Cardiac septum (tissue), 1 donor: ENCODE results near the gene CAMSAP3. TPM values are rescaled to one million over a fixed set of nuclear protein-coding genes. Genes with fewer than 3 reads are reported as not detected.
A peak's percentile ranks its signal among the peaks of the same experiment; 100 is the strongest.
"Not testable (repeated sequence)": the region's sequence is repeated elsewhere in the genome, so short reads cannot be mapped to it uniquely, and the experiment has no call there.

ENCODE experiments used
- DNase-seq: peaks from one replicate; pipeline ENCODE4 v3.0.0-alpha.2; 2020; ENCODE audit warnings: low spot score
- intact Hi-C: fragments of 100-400 bp; cut with DNase I; formaldehyde crosslinking; loops from one replicate; pipeline ENCODE4 v1.14.0; 2022
- total RNA-seq: library from RNA; stranded (reverse); fragmentation: NEBNext Ultra II Directional; extraction: Animal tissue kit (Norgen Biotek cat#: 25700); gene quantifications from one replicate; pipeline ENCODE4 v1.2.1, GENCODE V29; 2021
- donor health status: DM: no; HTN: no; CAD: no.

CAMSAP3 gene
- total RNA-seq, 1 donor from 2014 or later = not detected

DNA sequence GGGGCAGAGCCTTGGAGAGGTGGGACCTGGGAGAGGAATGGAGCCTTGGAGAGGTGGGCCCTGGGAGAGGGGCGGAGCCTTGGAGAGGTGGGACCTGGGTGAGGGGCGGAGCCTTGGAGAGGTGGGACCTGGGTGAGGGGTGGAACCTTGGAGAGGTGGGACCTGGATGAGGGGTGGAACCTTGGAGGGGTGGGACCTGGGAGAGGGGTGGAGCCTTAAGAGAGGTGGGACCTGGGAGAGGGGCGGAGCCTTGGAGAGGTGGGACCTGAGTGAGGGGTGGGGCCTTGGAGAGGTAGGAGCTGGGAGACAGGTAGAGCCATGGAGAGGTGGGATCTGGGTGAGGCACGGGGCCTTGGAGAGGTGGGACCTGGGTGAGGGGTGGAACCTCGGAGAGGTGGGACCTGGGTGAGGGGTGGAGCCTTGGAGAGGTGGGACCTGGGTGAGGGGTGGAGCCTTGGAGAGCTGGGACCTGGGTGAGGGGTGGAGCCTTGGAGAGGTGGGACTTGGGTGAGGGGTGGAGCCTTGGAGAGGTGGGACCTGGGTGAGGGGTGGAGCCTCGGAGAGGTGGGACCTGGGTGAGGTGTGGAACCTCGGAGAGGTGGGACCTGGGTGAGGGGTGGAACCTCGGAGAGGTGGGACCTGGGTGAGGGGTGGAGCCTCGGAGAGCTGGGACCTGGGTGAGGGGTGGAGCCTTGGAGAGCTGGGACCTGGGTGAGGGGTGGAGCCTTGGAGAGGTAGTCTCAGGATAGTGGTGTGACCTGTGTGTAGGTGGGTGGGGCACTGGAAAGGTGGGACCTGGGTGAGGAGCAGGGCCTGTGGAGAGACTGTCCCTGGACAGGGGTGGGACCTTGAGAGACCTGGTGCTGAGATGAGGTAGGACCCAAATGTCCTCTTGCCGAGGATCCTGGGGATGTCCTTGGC is 48.2 kb downstream of the CAMSAP3 start:
- intact Hi-C loops, DNase-seq: not testable (repeated sequence)

DNA sequence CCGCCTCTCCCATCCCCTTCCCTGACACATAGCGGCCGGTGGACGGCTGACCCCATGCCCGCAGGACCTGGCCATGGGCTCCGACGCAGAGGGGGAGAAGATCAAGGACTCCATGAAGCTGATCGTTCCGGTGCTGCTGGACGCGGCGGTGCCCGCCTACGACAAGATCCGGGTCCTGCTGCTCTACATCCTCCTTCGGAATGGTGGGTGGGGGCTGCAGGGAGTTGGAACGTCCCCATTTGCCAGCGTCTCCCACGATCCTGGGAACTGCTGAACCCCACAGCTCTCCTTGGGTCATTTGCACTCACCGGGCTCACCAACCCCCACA is 48.9 kb downstream of the CAMSAP3 start:
- no peak for DNase-seq
- intact Hi-C loops = no loop called here

DNA sequence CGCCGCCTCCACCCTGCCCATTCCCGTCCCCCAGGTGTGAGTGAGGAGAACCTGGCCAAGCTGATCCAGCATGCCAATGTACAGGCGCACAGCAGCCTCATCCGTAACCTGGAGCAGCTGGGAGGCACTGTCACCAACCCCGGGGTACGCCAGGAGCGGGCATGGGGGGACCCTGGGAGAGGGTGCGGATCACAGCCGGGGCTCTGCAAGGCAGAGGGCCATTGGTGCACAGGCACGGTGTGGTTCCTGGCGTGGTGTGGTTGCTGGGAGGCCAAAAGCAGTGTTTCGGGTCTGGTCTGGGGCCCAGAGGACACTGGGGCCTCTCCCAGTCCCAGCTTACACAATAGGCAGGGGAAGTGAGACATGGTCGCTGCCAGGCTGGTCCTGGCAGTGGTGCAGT is 49.5 kb downstream of the CAMSAP3 start:
- intact Hi-C loops = no loop called here
- DNase-seq = no peak

DNA sequence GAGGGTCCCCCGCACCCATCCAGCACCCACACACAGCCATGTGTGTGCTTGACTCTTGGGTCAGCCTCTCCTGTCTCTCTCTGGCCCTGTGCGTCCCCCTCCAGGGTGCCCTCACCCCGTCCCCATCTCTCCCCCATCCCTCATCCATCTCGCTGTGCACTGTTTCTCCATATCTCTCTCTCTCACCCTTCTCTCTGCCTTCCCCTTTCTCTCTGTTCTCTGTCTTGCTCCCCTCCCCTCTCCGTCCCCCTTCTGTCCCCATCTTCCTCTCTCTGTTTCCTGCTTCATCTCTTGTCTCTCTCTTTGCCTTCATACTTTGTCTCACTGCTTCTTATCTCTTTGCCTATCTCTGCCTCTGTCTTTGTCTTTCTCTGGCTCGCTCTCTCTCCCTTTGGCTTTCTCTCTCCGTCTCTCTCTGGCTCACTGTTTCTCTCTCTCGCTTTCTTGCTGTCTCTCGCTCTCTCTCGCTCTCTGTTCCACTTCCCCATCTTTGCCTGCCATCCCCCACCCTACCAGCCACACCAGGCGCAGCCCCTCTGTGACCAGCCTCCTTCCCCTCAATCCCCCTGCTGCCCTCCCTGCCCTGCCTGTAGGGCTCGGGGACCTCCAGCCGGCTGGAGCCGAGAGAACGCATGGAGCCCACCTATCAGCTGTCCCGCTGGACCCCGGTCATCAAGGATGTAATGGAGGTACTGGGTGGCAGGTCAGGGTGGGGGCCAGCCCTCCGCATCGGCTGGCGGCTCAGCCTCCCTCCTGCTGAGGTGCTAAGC is 50.2 kb downstream of the CAMSAP3 start:
- intact Hi-C loops = no loop called here
- no peak for DNase-seq

DNA sequence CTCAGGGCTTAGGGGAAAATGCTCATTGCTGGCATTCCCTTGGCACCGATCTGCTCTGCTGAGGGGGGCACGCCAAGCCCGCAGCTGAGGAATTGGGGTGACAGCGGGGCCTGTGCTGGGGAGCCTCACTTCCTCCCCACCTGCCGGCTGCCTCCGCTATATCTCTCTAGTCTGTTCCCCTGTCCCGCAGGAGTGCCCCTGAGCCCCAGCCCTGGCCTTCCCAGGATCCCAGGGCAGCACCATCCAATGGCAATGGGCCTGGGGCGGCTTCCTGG is 50.7 kb downstream of the CAMSAP3 start:
- no peak for DNase-seq
- intact Hi-C loops = no loop called here

DNA sequence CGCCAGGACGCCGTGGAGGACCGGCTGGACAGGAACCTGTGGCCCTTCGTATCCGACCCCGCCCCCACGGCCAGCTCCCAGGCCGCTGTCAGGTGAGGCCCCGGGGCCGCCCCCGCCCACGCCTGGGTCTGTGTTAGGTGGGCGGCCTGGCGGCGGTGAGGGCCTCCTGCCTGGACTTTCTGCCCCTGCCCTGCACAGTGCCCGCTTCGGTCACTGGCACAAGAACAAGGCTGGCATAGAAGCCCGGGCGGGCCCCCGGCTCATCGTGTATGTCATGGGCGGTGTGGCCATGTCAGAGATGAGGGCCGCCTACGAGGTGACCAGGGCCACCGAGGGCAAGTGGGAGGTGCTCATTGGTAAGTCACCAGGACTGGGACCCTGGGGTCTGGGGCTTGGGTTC is 51.5 kb downstream of the CAMSAP3 start:
- no peak for DNase-seq
- intact Hi-C loops = no loop called here

DNA sequence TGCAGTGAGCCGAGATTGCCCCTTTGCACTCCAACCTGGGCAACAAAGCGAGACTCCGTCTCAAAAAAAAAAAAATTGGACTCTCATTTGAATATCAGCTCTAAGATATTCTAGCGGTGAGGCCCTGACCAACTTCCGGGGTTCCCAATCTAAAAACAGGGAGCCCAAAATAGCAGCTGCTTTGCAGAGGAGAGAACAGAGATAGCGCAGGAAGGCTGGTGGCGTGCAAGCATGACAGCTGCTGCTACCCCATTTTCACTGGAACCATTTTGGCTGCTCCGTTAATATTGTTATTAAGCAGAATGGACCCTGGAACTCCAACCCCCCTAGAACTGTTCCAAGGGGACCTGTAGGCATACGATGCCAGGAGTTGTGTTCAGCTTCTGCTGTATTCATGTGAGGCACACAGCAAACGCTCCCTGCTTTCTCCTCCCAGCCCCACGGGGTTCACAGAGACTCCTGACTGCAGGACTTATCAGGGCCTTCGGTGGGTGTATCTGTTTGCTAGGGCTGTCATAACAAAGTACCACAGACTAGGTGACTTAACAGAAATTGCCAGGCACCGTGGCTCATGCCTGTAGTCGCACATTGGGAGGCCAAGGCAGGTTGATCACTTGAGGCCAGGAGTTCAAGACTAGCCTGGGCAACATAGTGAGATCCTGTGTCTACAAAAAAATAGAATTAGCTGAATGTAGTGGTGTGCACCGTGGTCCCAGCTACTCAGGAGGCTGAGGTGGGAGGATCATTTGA is 52.8 kb downstream of the CAMSAP3 start:
- no peak for DNase-seq
- intact Hi-C loops = no loop called here

DNA sequence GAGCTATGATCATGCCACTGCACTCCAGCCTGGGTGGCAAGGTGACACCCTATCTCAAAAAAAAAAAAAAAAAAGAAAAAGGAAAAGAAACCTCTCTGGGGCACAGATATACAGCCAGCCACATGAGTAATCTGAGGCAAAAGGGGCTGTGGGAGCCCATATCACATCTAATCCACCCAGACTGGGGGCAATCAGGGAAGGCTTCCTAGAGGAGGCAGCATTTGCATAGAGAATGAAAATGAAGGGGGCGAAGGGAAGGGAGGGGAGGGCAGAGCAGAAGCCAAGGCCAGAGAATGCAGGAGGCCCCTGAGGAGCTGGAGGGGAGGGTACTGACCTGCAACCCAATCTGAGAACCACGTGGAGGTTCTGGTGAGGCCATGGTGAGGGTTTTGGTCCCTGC is 54.5 kb downstream of the CAMSAP3 start:
- intact Hi-C loops = loop anchor here (5.0 kb wide), 1 partner anchor 147 kb away; no protein-coding TSS in a partner anchor
- no peak for DNase-seq

DNA sequence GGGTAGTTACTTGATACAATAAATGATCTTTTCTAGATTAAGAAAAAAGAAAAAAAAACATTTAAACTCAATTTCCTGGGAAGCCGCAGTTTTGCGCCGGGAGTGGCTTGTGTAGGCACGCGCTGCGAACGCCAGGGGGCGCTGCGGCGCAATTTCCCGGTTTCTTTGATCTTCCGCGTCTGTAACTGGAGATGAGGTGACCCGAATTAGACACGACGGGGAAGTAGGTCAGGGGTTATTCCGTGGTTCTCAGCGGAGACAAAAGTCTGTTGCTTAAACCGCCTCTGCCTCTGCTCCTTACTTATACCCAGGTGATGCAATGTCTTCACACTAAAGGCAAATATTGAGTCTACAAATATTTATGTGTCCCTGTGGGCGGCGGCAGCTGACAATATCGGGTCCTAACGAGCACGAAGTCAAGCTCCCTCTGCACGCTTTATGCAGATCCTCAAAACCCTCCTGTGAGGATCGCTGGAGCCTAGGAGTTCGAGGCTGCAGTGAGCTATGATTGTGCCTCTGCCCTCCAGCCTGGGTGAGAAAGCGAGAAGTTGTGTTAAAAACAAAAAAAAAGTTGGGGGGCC is 56.5 kb downstream of the CAMSAP3 start:
- intact Hi-C loops = loop anchor here (2.0 to 5.0 kb wide), 2 partner anchors 29 to 145 kb away; partner anchors contain the start of gene TRAPPC5
- DNase-seq = peak; percentile 95

DNA sequence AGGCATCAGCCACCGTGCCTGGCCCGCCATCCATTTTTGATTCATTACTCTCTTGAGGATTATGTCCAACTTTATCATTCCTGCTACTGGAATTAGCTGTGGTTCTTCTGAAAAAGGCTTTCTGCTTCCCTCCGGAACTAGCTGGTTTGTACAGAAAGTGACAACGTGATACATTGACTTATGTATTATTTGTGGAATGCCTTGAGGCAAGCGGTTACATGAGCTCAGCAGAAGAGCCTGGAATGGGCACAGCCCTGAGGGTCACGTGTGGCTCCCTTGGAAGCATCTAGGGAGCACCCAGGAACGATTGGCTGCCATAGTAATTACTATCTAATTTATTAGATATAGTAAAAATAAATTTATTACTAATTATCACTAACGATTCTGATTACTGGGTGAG is 58.7 kb downstream of the CAMSAP3 start:
- intact Hi-C loops = loop anchor here (5.0 kb wide), 1 partner anchor 143 kb away; no protein-coding TSS in a partner anchor
- no peak for DNase-seq

DNA sequence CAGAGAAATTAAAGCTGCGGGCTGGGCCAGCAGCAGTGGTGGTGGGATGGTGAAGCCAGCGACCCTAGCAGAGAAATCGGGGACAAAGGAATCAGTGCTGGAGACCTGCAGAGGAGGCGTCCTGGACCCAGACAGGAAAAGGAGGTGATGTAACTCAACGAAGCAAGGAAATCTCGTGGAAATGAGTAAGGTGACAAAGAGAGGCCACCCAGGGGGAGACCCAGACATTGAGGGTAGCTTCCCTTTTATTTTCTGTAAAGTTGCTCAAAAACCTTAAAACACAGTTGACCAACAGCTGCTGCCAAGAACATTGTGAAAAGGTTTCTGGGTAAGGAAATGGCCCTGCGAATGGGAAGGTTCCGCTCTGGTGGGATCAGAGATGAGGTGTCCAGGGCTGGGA is 59.9 kb downstream of the CAMSAP3 start:
- DNase-seq = no peak
- intact Hi-C loops = no loop called here

DNA sequence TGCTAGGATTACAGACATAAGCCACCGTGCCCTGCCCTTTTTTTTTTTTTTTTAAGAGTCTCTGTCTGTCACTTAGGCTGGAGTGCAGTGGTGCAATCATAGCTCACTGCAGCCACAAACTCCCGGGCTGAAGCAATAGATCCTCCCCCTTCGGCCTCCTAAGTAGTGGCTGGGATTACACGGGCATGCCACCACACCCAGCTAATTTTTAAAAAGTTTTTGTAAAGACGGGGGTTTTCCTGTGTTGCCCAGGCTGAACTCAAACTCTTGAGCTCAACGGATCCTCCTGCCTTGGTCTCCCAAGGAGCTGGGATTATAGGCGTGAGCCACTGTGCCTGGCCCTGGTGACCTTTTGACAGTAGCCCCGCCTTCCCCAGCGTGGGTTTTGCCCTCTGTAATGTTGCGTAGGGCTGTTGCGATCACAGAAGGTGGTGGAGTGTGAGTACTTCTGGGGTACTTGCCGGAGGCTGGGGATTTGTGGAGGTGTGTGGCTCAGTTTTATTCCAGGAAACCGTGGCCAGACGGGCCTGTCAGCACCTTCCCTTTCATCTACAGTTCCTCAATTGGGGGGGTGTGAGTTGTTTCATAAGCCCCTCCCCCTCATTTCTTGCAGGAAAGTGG is 61.6 kb downstream of the CAMSAP3 start:
- intact Hi-C loops = no loop called here
- no peak for DNase-seq

DNA sequence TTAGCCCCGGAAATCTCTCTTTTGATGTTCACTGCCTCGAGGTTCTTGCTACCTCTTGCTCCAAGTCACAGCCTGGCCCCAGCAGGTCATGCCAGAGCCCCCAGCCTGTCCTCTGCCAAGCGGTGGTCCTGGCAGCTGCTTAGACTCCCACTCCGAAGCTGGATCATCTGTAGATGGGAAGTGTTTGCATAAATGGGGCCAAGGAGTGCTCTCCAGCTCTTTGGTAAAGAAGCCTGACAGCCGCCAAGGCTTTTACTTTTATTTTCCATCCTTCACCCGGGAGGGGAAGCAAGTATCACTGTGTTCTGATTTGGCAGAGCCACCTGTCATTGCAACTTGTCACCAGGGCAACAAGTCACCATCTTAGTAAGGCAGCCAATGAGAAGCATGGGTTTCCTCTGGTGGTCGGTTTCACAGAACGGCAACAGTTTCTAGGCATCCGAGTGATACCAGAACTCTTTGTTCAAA is 62.6 kb downstream of the CAMSAP3 start:
- intact Hi-C loops = no loop called here
- DNase-seq = no peak

DNA sequence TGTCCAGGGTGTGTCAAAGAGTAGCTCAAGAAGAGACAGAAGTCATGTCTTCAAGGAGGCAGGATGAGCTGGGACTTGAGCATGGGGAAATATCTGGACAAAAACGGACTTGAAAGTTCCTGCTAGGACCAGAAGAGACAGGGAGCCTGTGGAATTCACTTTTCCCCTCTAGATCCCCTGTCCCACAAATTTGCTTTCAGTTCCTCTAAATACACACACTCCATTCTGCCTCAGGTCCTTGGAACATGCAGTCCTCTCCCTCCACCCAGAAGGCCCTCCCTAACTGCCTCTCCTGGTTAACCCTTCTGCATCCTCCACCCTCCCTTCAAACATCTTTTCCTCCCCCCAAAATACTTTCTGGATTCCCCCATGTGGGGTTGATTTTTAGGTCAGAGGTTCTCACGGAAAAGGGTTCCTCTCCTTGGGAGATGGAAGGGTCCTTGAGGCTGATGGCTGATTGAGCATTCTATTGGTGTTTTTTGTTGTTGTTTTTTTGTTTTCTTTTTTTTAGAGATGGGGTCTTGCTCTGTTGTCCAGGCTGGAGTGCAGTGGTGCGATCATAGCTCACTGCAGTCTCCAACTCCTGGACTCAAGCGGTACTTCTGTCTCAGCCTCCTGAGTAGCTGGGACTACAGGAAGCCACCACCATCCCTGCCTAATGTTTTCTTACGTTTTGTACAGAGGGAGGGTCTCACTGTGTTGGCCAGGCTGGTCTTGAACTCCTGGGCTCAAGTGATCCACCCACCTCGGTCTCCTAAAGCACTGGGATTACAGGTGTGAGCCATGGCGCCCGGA is 66.3 kb downstream of the CAMSAP3 start:
- intact Hi-C loops = no loop called here

DNA sequence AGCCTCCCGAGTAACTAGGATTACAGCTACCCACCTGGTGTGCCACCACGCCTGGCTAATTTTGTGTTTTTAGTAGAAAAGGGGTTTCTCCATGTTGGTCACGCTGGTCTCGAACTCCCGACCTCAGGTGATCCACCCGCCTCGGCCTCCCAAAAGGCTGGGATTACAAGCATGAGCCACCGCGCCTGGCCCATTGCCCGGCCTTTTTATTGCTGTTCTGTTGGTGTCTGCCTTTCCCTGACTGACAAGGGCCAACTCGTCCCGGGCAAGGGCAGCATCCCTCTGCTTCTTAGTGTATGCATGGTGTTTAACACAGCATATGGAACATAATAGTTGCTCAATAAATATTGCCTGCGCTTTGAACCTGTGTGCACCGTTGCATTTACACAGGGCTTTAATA is 67.0 kb downstream of the CAMSAP3 start:
- intact Hi-C loops = no loop called here
- DNase-seq = no peak

More for the DNA sequence above, 66.3 kb downstream of the CAMSAP3 start:
- no peak for DNase-seq

DNA sequence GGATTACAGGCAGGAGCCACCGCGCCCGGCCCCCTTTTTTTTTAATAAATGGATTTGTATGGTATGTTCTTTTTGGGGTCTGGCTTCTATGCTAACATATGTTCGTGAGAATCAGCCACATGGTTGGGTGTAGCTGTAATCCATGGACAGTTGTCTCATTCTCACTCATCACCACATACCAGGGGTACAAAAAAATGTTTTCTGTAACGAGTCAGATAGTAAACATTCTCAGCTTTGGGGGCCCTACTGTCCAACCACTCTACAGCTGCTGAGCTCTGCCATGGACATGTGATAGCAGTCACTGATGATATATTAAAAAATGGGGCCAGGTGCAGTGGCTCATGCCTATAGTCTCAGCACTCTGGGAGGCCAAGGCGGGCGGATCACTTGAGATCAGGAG is 68.0 kb downstream of the CAMSAP3 start:
- DNase-seq = no peak
- intact Hi-C loops = no loop called here

DNA sequence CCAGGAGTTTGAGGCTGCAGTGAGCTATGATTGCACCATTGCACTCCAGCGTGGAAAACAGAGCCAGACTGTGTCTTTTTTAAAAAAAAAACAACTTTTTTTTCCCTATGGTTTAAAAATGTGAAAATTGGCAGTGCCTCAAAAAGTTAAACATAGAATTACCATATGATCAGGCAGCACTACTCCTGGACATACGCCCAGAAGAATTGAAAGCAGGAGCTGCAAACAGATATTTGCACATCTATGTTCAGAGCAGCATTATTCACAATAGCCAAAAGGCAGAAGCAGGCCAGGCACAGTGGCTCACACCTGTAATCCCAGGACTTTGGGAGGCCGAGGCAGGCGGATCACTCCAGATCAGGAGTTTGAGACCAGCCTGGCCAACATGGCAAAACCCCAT is 69.4 kb downstream of the CAMSAP3 start:
- intact Hi-C loops = no loop called here

More for the DNA sequence above, 69.4 kb downstream of the CAMSAP3 start:
- DNase-seq = no peak
